ENCODE measurements around the gene ADCY2.

DNA sequence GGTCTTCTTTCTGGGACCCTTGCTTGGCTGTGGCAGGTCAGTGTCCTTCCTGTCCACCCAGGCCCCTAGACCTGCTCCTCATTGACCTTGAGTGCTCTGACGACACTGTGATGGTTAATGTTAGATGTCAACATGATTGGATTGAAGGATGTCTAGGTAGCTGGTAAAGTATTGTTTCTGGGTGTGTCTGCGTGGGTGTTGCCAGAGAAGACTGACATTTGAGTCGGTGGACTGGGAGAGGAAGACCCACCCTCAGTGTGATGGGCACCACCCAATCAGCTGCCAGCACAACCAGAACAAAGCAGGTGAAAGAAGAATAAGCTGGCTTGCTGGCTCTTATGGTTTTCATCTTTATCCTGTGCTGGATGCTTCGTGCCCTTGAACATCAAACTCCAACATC is 380.5 kb downstream of the ADCY2 start:
- TF ChIP-seq, protein P1, sequence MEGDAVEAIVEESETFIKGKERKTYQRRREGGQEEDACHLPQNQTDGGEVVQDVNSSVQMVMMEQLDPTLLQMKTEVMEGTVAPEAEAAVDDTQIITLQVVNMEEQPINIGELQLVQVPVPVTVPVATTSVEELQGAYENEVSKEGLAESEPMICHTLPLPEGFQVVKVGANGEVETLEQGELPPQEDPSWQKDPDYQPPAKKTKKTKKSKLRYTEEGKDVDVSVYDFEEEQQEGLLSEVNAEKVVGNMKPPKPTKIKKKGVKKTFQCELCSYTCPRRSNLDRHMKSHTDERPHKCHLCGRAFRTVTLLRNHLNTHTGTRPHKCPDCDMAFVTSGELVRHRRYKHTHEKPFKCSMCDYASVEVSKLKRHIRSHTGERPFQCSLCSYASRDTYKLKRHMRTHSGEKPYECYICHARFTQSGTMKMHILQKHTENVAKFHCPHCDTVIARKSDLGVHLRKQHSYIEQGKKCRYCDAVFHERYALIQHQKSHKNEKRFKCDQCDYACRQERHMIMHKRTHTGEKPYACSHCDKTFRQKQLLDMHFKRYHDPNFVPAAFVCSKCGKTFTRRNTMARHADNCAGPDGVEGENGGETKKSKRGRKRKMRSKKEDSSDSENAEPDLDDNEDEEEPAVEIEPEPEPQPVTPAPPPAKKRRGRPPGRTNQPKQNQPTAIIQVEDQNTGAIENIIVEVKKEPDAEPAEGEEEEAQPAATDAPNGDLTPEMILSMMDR (tag by site-specific recombination; IDR thresholded peaks at IDR 0.05) = no peak
- TF ChIP-seq ZNF473 (tag by site-specific recombination; IDR thresholded peaks at IDR 0.05) (no peak), REPIN1 (tag by site-specific recombination; IDR thresholded peaks at IDR 0.05; ENCODE audit: low read depth) (no peak), YY1 (tag by site-specific recombination; IDR thresholded peaks at IDR 0.05) (no peak), SETDB1 (IDR thresholded peaks at IDR 0.05; ENCODE audit: insufficient read length, low read length) (no peak)
- TF ChIP-seq, protein P2, sequence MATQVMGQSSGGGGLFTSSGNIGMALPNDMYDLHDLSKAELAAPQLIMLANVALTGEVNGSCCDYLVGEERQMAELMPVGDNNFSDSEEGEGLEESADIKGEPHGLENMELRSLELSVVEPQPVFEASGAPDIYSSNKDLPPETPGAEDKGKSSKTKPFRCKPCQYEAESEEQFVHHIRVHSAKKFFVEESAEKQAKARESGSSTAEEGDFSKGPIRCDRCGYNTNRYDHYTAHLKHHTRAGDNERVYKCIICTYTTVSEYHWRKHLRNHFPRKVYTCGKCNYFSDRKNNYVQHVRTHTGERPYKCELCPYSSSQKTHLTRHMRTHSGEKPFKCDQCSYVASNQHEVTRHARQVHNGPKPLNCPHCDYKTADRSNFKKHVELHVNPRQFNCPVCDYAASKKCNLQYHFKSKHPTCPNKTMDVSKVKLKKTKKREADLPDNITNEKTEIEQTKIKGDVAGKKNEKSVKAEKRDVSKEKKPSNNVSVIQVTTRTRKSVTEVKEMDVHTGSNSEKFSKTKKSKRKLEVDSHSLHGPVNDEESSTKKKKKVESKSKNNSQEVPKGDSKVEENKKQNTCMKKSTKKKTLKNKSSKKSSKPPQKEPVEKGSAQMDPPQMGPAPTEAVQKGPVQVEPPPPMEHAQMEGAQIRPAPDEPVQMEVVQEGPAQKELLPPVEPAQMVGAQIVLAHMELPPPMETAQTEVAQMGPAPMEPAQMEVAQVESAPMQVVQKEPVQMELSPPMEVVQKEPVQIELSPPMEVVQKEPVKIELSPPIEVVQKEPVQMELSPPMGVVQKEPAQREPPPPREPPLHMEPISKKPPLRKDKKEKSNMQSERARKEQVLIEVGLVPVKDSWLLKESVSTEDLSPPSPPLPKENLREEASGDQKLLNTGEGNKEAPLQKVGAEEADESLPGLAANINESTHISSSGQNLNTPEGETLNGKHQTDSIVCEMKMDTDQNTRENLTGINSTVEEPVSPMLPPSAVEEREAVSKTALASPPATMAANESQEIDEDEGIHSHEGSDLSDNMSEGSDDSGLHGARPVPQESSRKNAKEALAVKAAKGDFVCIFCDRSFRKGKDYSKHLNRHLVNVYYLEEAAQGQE (tag by site-specific recombination; IDR thresholded peaks at IDR 0.05) = no peak
- TF ChIP-seq, protein P3, sequence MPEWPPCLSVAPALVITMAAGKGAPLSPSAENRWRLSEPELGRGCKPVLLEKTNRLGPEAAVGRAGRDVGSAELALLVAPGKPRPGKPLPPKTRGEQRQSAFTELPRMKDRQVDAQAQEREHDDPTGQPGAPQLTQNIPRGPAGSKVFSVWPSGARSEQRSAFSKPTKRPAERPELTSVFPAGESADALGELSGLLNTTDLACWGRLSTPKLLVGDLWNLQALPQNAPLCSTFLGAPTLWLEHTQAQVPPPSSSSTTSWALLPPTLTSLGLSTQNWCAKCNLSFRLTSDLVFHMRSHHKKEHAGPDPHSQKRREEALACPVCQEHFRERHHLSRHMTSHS (tag by site-specific recombination; IDR thresholded peaks at IDR 0.05) = no peak
- TF ChIP-seq, protein P4, sequence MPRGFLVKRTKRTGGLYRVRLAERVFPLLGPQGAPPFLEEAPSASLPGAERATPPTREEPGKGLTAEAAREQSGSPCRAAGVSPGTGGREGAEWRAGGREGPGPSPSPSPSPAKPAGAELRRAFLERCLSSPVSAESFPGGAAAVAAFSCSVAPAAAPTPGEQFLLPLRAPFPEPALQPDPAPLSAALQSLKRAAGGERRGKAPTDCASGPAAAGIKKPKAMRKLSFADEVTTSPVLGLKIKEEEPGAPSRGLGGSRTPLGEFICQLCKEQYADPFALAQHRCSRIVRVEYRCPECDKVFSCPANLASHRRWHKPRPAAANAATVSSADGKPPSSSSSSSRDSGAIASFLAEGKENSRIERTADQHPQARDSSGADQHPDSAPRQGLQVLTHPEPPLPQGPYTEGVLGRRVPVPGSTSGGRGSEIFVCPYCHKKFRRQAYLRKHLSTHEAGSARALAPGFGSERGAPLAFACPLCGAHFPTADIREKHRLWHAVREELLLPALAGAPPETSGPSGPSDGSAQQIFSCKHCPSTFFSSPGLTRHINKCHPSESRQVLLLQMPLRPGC (tag by site-specific recombination; IDR thresholded peaks at IDR 0.05) = no peak
- TF ChIP-seq, protein P5, sequence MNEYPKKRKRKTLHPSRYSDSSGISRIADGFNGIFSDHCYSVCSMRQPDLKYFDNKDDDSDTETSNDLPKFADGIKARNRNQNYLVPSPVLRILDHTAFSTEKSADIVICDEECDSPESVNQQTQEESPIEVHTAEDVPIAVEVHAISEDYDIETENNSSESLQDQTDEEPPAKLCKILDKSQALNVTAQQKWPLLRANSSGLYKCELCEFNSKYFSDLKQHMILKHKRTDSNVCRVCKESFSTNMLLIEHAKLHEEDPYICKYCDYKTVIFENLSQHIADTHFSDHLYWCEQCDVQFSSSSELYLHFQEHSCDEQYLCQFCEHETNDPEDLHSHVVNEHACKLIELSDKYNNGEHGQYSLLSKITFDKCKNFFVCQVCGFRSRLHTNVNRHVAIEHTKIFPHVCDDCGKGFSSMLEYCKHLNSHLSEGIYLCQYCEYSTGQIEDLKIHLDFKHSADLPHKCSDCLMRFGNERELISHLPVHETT (tag by site-specific recombination; IDR thresholded peaks at IDR 0.05) = no peak

Data from HEK293 (cell line).